K562 (cell line): ENCODE data around the gene ELP1. TPM values are rescaled to one million over a fixed set of nuclear protein-coding genes. Genes with fewer than 3 reads are reported as not detected.
A peak's percentile ranks its signal among the peaks of the same experiment; 100 is the strongest.

ENCODE experiments used
- CEBPG ChIP-seq, 3 experiments: fragments of 200-800 bp in 1 of 3; sonication (Bioruptor generic) in 1 of 3; sonication (generic) in 1 of 3; formaldehyde crosslinking in 1 of 3; IDR thresholded peaks in 2 of 3; conservative IDR thresholded peaks in 1 of 3; 2 replicates each; pipeline versions ENCODE4 v1.6.1 to v1.8.0; 2016 to 2022; ENCODE audit warnings: missing compliant biosample characterization in 2 of 3, missing genetic modification characterization in 2 of 3, mild to moderate bottlenecking in 1 of 3, missing genetic modification reagents in 1 of 3
- DMBX1 ChIP-seq: fragments of 250-450 bp; sonication (Bioruptor Pico); IDR thresholded peaks from 2 replicates; pipeline ENCODE4 v1.8.0; 2022; ENCODE audit warnings: inconsistent platforms, mild to moderate bottlenecking, moderate library complexity, borderline replicate concordance
- GABPB2 ChIP-seq: fragments of 250-450 bp; sonication (Bioruptor Pico); conservative IDR thresholded peaks from 2 replicates; pipeline ENCODE4 v1.5.1; 2021; ENCODE audit warnings: mild to moderate bottlenecking
- GTF2E2 ChIP-seq: fragments of 200-800 bp; sonication (Bioruptor generic); IDR thresholded peaks from 2 replicates; pipeline ENCODE4 v1.6.1; 2016; ENCODE audit warnings: missing genetic modification characterization, missing compliant biosample characterization
- JUN ChIP-seq, 2 experiments: sonication (generic) in 1 of 2; formaldehyde crosslinking in 1 of 2; IDR thresholded peaks; 2 replicates each; pipeline versions ENCODE4 v1.6.1 to v1.8.0; 2012 to 2022; ENCODE audit warnings: borderline replicate concordance in 2 of 2, mild to moderate bottlenecking in 2 of 2, improper control_type of control experiment in 1 of 2, low read depth in 1 of 2, low read length in 1 of 2, missing genetic modification reagents in 1 of 2
- MGA ChIP-seq: fragments of 450-650 bp; IDR thresholded peaks from 2 replicates; pipeline ENCODE4 v1.6.1; 2016; ENCODE audit warnings: mild to moderate bottlenecking, moderate library complexity
- OTX1 ChIP-seq: fragments of 450-650 bp; formaldehyde crosslinking; IDR thresholded peaks from 2 replicates; pipeline ENCODE4 v1.4.0; 2022; ENCODE audit warnings: mild to moderate bottlenecking
- PREB ChIP-seq: sonication (generic); formaldehyde crosslinking; IDR thresholded peaks from 2 replicates; pipeline ENCODE4 v1.8.1; 2023; ENCODE audit warnings: mild to moderate bottlenecking, missing genetic modification reagents
- RB1 ChIP-seq: fragments of 450-650 bp; IDR thresholded peaks from 2 replicates; pipeline ENCODE4 v1.6.1; 2017; ENCODE audit warnings: low read depth, mild to moderate bottlenecking
- ZFP1 ChIP-seq: fragments of 450-650 bp; formaldehyde crosslinking; IDR thresholded peaks from 2 replicates; pipeline ENCODE4 v1.4.0; 2020; ENCODE audit warnings: mild to moderate bottlenecking, mixed read lengths
- ZKSCAN1 ChIP-seq: fragments of 150-350 bp; IDR thresholded peaks from 2 replicates; pipeline ENCODE4 v1.6.1; 2016; ENCODE audit warnings: low read depth, low read length
- ZNF23 ChIP-seq: fragments of 250-450 bp; sonication (Bioruptor Pico); IDR thresholded peaks from 2 replicates; pipeline ENCODE4 v1.4.0; 2020; ENCODE audit warnings: mild to moderate bottlenecking
- ZNF644 ChIP-seq: fragments of 200-800 bp; sonication (Bioruptor generic); IDR thresholded peaks from 2 replicates; pipeline ENCODE4 v1.6.1; 2016; ENCODE audit warnings: low read depth, missing genetic modification characterization, missing compliant biosample characterization
- polyA plus RNA-seq, 8 experiments: library from polyadenylated mRNA; depleted of rRNA in 4 of 8; stranded (reverse) in 5 of 8; unstranded in 3 of 8; fragments of >200 nt; fragmentation: Nextera tagmentation in 2 of 8; fragmentation: Illumina TruSeq in 1 of 8; extraction: Ambion mirVana in 2 of 8; extraction: Trizol in 1 of 8; gene quantifications; 2 replicates each; pipeline versions ENCODE4 v1.2.1 to v1.2.3, GENCODE V29; 2011 to 2014; ENCODE audit warnings: inconsistent platforms in 1 of 8, missing spikeins in 1 of 8
- total RNA-seq, 7 experiments: library from RNA; depleted of rRNA in 6 of 7; stranded (reverse); fragments of >200 nt in 6 of 7; fragmentation: Illumina TruSeq in 2 of 7; extraction: Trizol in 2 of 7; gene quantifications; 2 replicates each; pipeline versions ENCODE4 v1.2.1 to v1.2.3, GENCODE V29; 2011 to 2021; ENCODE audit warnings: low replicate concordance in 1 of 7

The ELP1 gene
- total and polyA plus RNA-seq, 9 of the 15 experiments (the other 6 are each of a cell fraction or from before 2014, with no cell fraction given), result 17.0 to 48.6 (median 39.7) TPM

- TF ChIP-seq GTF2E2 (tag), result no peak
- TF ChIP-seq ZFP1, result no peak
- TF ChIP-seq MGA, result peak; percentile 68
- TF ChIP-seq PREB, result no peak
- 0 out of 2 replicates have a peak, but pooled peaks have one; percentile 48 for TF ChIP-seq ZNF644
- TF ChIP-seq JUN (IDR thresholded peaks at IDR 0.05; ENCODE audit: borderline replicate concordance, low read depth, low read length), result peak; percentile 62
- TF ChIP-seq JUN (CRISPR knock-in tag; IDR thresholded peaks at IDR 0.05; ENCODE audit: borderline replicate concordance), result no peak
- no peak for TF ChIP-seq CEBPG (CRISPR knock-in tag; IDR thresholded peaks at IDR 0.05)
- TF ChIP-seq CEBPG (tag; conservative IDR thresholded peaks at IDR 0.05 in 1 of 2, IDR thresholded peaks at IDR 0.05 in 1 of 2), result 0 out of 4 replicates have a peak, but pooled peaks of 1 of the 2 experiments have one; percentile 6
- no peak for TF ChIP-seq ZNF23 (CRISPR knock-in tag)
- no peak for TF ChIP-seq RB1
- no peak for TF ChIP-seq ZKSCAN1
- no peak for TF ChIP-seq GABPB2
- no peak for TF ChIP-seq OTX1 (CRISPR knock-in tag)
- TF ChIP-seq DMBX1 (CRISPR knock-in tag), result no peak
Measured at GRCh38 chr9:108963459-108964143, 29.7 kb upstream of the ELP1 start (continued).
